GM18526 (cell line): ENCODE results near the gene MUC4.

Source experiments
- POLR2A ChIP-seq: IDR thresholded peaks from 3 replicates; pipeline ENCODE4 v1.6.1; 2011; ENCODE audit not compliant: insufficient read length; ENCODE audit errors: extremely low read depth

Gene MUC4

GRCh38 chr3:195821403-195822130 is 9.8 kb upstream of the MUC4 start:
- TF ChIP-seq POLR2A = no peak

- TF ChIP-seq POLR2A = no peak
Observed at GRCh38 chr3:195820901-195821300, 9.2 kb upstream of the MUC4 start.

GRCh38 chr3:195820186-195820585 is 8.5 kb upstream of the MUC4 start:
- no peak for TF ChIP-seq POLR2A

- no peak for TF ChIP-seq POLR2A
Observed at GRCh38 chr3:195818301-195818700, 6.6 kb upstream of the MUC4 start.

GRCh38 chr3:195817578-195818135 is 5.9 kb upstream of the MUC4 start:
- TF ChIP-seq POLR2A = no peak

GRCh38 chr3:195815169-195815771 is 3.5 kb upstream of the MUC4 start:
- no peak for TF ChIP-seq POLR2A

GRCh38 chr3:195813916-195814640 is 2.3 kb upstream of the MUC4 start:
- no peak for TF ChIP-seq POLR2A

- TF ChIP-seq POLR2A = no peak
Observed at GRCh38 chr3:195812366-195812765, 637 bp upstream of the MUC4 start.

- TF ChIP-seq POLR2A = no peak
Observed at GRCh38 chr3:195810455-195810845, 1.3 kb downstream of the MUC4 start.

GRCh38 chr3:195809796-195810454 is 1.8 kb downstream of the MUC4 start:
- no peak for TF ChIP-seq POLR2A

GRCh38 chr3:195809291-195809785 is 2.4 kb downstream of the MUC4 start:
- no peak for TF ChIP-seq POLR2A

- TF ChIP-seq POLR2A = no peak
Observed at GRCh38 chr3:195808741-195809290, 2.9 kb downstream of the MUC4 start.

GRCh38 chr3:195807681-195808121 is 4.0 kb downstream of the MUC4 start:
- TF ChIP-seq POLR2A = no peak

GRCh38 chr3:195806916-195807231 is 4.9 kb downstream of the MUC4 start:
- no peak for TF ChIP-seq POLR2A

GRCh38 chr3:195806211-195806915 is 5.4 kb downstream of the MUC4 start:
- TF ChIP-seq POLR2A = no peak

- TF ChIP-seq POLR2A = no peak
Observed at GRCh38 chr3:195805181-195805580, 6.5 kb downstream of the MUC4 start.
